Keratinocyte (primary cell): ENCODE data around the gene DIAPH2. TPM values are rescaled to one million over a fixed set of nuclear protein-coding genes. Genes with fewer than 3 reads are reported as not detected.

Source experiments
- DNase-seq: peaks from one replicate; pipeline ENCODE4 v3.0.0-alpha.2; 2011; ENCODE audit warnings: low read depth, missing footprints, low spot score
- FAIRE-seq: peaks from 2 replicates; lab custom pipeline; 2011; peaks lifted over from hg19 to GRCh38; lab: Jason Lieb, UNC
- H2AFZ ChIP-seq: 2 replicates; pipeline ENCODE4 v1.6.0; 2012; ENCODE audit warnings: low read length, control low read depth, inconsistent platforms; ENCODE audit not compliant: control insufficient read depth
- H3K27ac ChIP-seq: 2 replicates; pipeline ENCODE4 v1.5.1; 2011; ENCODE audit warnings: low read length; ENCODE audit not compliant: control insufficient read depth, insufficient read depth
- H3K27me3 ChIP-seq: 3 replicates; pipeline ENCODE4 v1.6.0; 2011; ENCODE audit warnings: low read length; ENCODE audit not compliant: control insufficient read depth, insufficient read depth; ENCODE audit errors: extremely low read depth
- H3K36me3 ChIP-seq, 2 experiments: 2 replicates in 1 of 2; 3 replicates in 1 of 2; pipeline ENCODE4 v1.5.1; 2011; ENCODE audit warnings: low read length in 2 of 2, mild to moderate bottlenecking in 1 of 2; ENCODE audit not compliant: control insufficient read depth in 2 of 2, insufficient read depth in 2 of 2; ENCODE audit errors: extremely low read depth in 1 of 2
- H3K4me1 ChIP-seq: 3 replicates; pipeline ENCODE4 v1.5.1; 2011; ENCODE audit warnings: low read length; ENCODE audit not compliant: control insufficient read depth, insufficient read depth; ENCODE audit errors: extremely low read depth
- H3K4me2 ChIP-seq: 3 replicates; pipeline ENCODE4 v1.6.0; 2011; ENCODE audit warnings: low read depth, low read length; ENCODE audit not compliant: control insufficient read depth, insufficient read depth; ENCODE audit errors: extremely low read depth
- H3K4me3 ChIP-seq, 3 experiments: fragments of 200-600 bp in 1 of 3; sonication (generic) in 1 of 3; 2 replicates in 2 of 3; 3 replicates in 1 of 3; pipeline ENCODE4 v1.5.1; 2011 to 2016; ENCODE audit warnings: low read length in 3 of 3, mild to moderate bottlenecking in 3 of 3, control low read depth in 2 of 3, inconsistent platforms in 1 of 3, low read depth in 1 of 3, mixed read lengths in 1 of 3, mixed run types in 1 of 3, moderate library complexity in 1 of 3; ENCODE audit not compliant: control insufficient read depth in 2 of 3, insufficient read depth in 2 of 3; ENCODE audit errors: extremely low read depth in 1 of 3
- H3K79me2 ChIP-seq: 2 replicates; pipeline ENCODE4 v1.6.0; 2012; ENCODE audit warnings: low read length; ENCODE audit not compliant: control insufficient read depth, insufficient read depth
- H3K9ac ChIP-seq: 3 replicates; pipeline ENCODE4 v1.6.0; 2011; ENCODE audit warnings: low read length; ENCODE audit not compliant: control insufficient read depth, insufficient read depth; ENCODE audit errors: extremely low read depth
- H3K9me1 ChIP-seq: 3 replicates; pipeline ENCODE4 v1.6.0; 2011; ENCODE audit warnings: low read length; ENCODE audit not compliant: control insufficient read depth, insufficient read depth; ENCODE audit errors: extremely low read depth
- H3K9me3 ChIP-seq: 2 replicates; pipeline ENCODE4 v1.5.1; 2012; ENCODE audit warnings: low read depth, low read length; ENCODE audit not compliant: control insufficient read depth
- H4K20me1 ChIP-seq: 3 replicates; pipeline ENCODE4 v1.6.0; 2011; ENCODE audit warnings: low read length; ENCODE audit not compliant: control insufficient read depth, insufficient read depth; ENCODE audit errors: extremely low read depth
- CTCF ChIP-seq, 3 experiments: IDR thresholded peaks in 1 of 3; conservative IDR thresholded peaks in 1 of 3; optimal IDR thresholded peaks in 1 of 3; 2 replicates in 2 of 3; 3 replicates in 1 of 3; pipeline versions ENCODE3 to v1.5.1; 2011; ENCODE audit warnings: low read length in 3 of 3, mild to moderate bottlenecking in 3 of 3, moderate library complexity in 2 of 3, control low read depth in 1 of 3, inconsistent platforms in 1 of 3; ENCODE audit not compliant: insufficient read depth in 2 of 3; ENCODE audit errors: extremely low read depth in 1 of 3
- EZH2 ChIP-seq: IDR thresholded peaks from one replicate; pipeline ENCODE4 v1.6.1; 2012; ENCODE audit warnings: inconsistent platforms, mild to moderate bottlenecking, low read length, moderate library complexity
- dilution Hi-C: fragments of 300-500 bp; cut with MboI; formaldehyde crosslinking; loops from one replicate; pipeline ENCODE4 v1.7.0; 2020; ENCODE audit warnings: low sequenced_read_pairs; ENCODE audit not compliant: extremely low pct_ligation_motif_present
- polyA plus RNA-seq, 5 experiments: library from polyadenylated mRNA; depleted of rRNA in 3 of 5; stranded (reverse) in 3 of 5; stranded (forward) in 1 of 5; unstranded in 1 of 5; fragments of >200 nt; gene quantifications; 1 replicate in 1 of 5; 2 replicates in 3 of 5; 3 replicates in 1 of 5; pipeline versions ENCODE4 v1.2.1 to v1.2.3, GENCODE V29; 2011 to 2012; ENCODE audit warnings: missing spikeins in 2 of 5, low read depth in 1 of 5, low replicate concordance in 1 of 5

The DIAPH2 gene
- polyA plus RNA-seq, 1 donor (not counting 4 experiments of a cell fraction or from before 2014, with no cell fraction given) = 7.4 TPM

- Histone ChIP-seq H3K9me1 (no peaks in the 10 kb centered on the region), H3K4me2 (no peak overlapping the region), H3K79me2 (no peaks in the 10 kb centered on the region), H3K4me1 (no peaks in the 10 kb centered on the region), H3K9ac (no peak overlapping the region), H3K36me3 (no peaks in the 10 kb centered on the region), H2AFZ (no peak overlapping the region), H3K27me3 (no peaks in the 10 kb centered on the region), H3K4me3 (no peak overlapping the region), H4K20me1 (no peaks in the 10 kb centered on the region), H3K27ac (no peak overlapping the region), H3K9me3 (no peaks in the 10 kb centered on the region)
- TF ChIP-seq EZH2 (no peak), CTCF (optimal IDR thresholded peaks at IDR 0.05 in 1 of 3, IDR thresholded peaks at IDR 0.05 in 1 of 3, conservative IDR thresholded peaks at IDR 0.05 in 1 of 3; ENCODE audit: extremely low read depth in 1 of 3, insufficient read depth in 2 of 3, low read length in 3 of 3) (no peak)
- FAIRE-seq = no peak
- no peak for DNase-seq
- dilution Hi-C loops = no loop called here
Observed at GRCh38 chrX:97066381-97066780, 381.7 kb downstream of the DIAPH2 start.

DNA sequence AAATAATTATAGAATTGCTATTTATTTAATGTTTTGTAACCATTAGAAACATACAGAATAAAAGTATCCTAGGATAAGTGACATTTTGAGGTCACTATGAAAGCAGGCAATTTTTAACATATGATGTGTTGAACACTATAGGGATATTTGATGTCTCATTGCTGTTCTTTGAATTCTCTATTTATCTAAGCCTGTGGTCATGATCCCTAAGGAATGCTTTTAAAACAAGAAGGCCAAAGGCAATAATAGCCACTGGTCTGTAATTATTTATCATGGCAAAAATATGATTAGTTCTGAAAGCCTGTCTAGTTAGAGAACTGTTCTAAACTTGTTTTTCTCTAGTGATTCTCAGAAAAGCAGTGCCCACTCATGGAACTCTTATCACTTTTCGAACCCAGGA, 385.7 kb downstream of the DIAPH2 start:
- no peak overlapping the region for H3K4me2 ChIP-seq
- no peaks in the 10 kb centered on the region for H3K36me3 ChIP-seq
- dilution Hi-C loops = no loop called here
- H3K9ac ChIP-seq = no peak overlapping the region
- no peak for DNase-seq
- no peaks in the 10 kb centered on the region for H3K9me3 ChIP-seq
- no peak overlapping the region for H3K27ac ChIP-seq
- no peak overlapping the region for H3K4me3 ChIP-seq
- TF ChIP-seq EZH2 = no peak
- no peak for TF ChIP-seq CTCF (optimal IDR thresholded peaks at IDR 0.05 in 1 of 3, IDR thresholded peaks at IDR 0.05 in 1 of 3, conservative IDR thresholded peaks at IDR 0.05 in 1 of 3; ENCODE audit: extremely low read depth in 1 of 3, insufficient read depth in 2 of 3, low read length in 3 of 3)
- no peaks in the 10 kb centered on the region for H3K4me1 ChIP-seq
- H2AFZ ChIP-seq = no peak overlapping the region
- no peaks in the 10 kb centered on the region for H3K79me2 ChIP-seq
- no peaks in the 10 kb centered on the region for H3K9me1 ChIP-seq
- no peaks in the 10 kb centered on the region for H3K27me3 ChIP-seq
- no peaks in the 10 kb centered on the region for H4K20me1 ChIP-seq
- no peak for FAIRE-seq
